ENCODE data around the gene SEC22C.
"Not testable (repeated sequence)": the region's sequence is repeated elsewhere in the genome, so short reads cannot be mapped to it uniquely, and the experiment has no call there.

The SEC22C gene

GRCh38 chr3:42581709-42582473 lies at the start of gene SEC22C:
Gene SEC22C (minus strand): TSS chr3:42581967. CDS start chr3:42569046, 12,921 bp downstream.
- peak; percentile 60 for DNase-seq

GRCh38 chr3:42613462-42613861 lies 31.7 kb upstream of the SEC22C start:
- DNase-seq = no peak

- no peak for DNase-seq
These were observed 31.2 kb upstream of the SEC22C start for GRCh38 chr3:42612928-42613327.

GRCh38 chr3:42612217-42612616 lies 30.4 kb upstream of the SEC22C start:
- no peak for DNase-seq

- DNase-seq = no peak
These were observed 29.2 kb upstream of the SEC22C start for GRCh38 chr3:42610976-42611375.

GRCh38 chr3:42608581-42608980 lies 26.8 kb upstream of the SEC22C start:
- DNase-seq = no peak

GRCh38 chr3:42605546-42606173 lies 23.9 kb upstream of the SEC22C start:
- DNase-seq = no peak

GRCh38 chr3:42602961-42603360 lies 21.2 kb upstream of the SEC22C start:
- DNase-seq = no peak

- no peak for DNase-seq
These were observed 20.3 kb upstream of the SEC22C start for GRCh38 chr3:42601896-42602581.

- peak; percentile 5 for DNase-seq
These were observed 19.4 kb upstream of the SEC22C start for GRCh38 chr3:42600958-42601675.

- peak; percentile 88 for DNase-seq
These were observed 18.6 kb upstream of the SEC22C start, which contains the start of gene NKTR for GRCh38 chr3:42600111-42600957. Gene NKTR (plus strand): TSS chr3:42600686. CDS start chr3:42601007, 321 bp downstream.

GRCh38 chr3:42597098-42597497 lies 15.3 kb upstream of the SEC22C start:
- DNase-seq = not testable (repeated sequence)

- DNase-seq = no peak
These were observed 13.9 kb upstream of the SEC22C start for GRCh38 chr3:42595682-42596081.

GRCh38 chr3:42593635-42594034 lies 11.9 kb upstream of the SEC22C start:
- DNase-seq = no peak

- DNase-seq = no peak
These were observed 10.0 kb upstream of the SEC22C start for GRCh38 chr3:42591811-42592210.

GRCh38 chr3:42590989-42591756 lies 9.4 kb upstream of the SEC22C start:
- no peak for DNase-seq

- DNase-seq = no peak
These were observed 7.8 kb upstream of the SEC22C start for GRCh38 chr3:42589382-42590109.

GRCh38 chr3:42588625-42589024 lies 6.9 kb upstream of the SEC22C start:
- no peak for DNase-seq

GRCh38 chr3:42582474-42583070 lies 805 bp upstream of the SEC22C start:
- no peak for DNase-seq

- DNase-seq = no peak
These were observed 413 bp downstream of the SEC22C start for GRCh38 chr3:42581400-42581708.
